HK-2 (cell line): ENCODE measurements around the gene VAV3.
"Not testable (repeated sequence)": the region's sequence is repeated elsewhere in the genome, so short reads cannot be mapped to it uniquely, and the experiment has no call there.

ENCODE experiments used
- DNase-seq: peaks from one replicate; pipeline ENCODE4 v3.0.0-alpha.2; 2018; ENCODE audit not compliant: unreplicated experiment

VAV3 gene

GRCh38 chr1:107894605-107895004 lies 70.4 kb downstream of the VAV3 start:
- DNase-seq, result no peak

GRCh38 chr1:107893350-107893749 lies 71.6 kb downstream of the VAV3 start:
- DNase-seq, result not testable (repeated sequence)

- DNase-seq, result no peak
These were observed 75.5 kb downstream of the VAV3 start for GRCh38 chr1:107889524-107889923.

- DNase-seq, result no peak
These were observed 81.4 kb downstream of the VAV3 start for GRCh38 chr1:107883562-107883961.

- no peak for DNase-seq
These were observed 85.1 kb downstream of the VAV3 start for GRCh38 chr1:107879927-107880326.

- no peak for DNase-seq
These were observed 85.6 kb downstream of the VAV3 start for GRCh38 chr1:107879346-107879745.

- no peak for DNase-seq
These were observed 87.2 kb downstream of the VAV3 start for GRCh38 chr1:107877745-107878144.

- DNase-seq, result no peak
These were observed 87.9 kb downstream of the VAV3 start for GRCh38 chr1:107877092-107877491.

- no peak for DNase-seq
These were observed 89.3 kb downstream of the VAV3 start for GRCh38 chr1:107875689-107876088.

- no peak for DNase-seq
These were observed 90.8 kb downstream of the VAV3 start for GRCh38 chr1:107874221-107874620.

GRCh38 chr1:107871687-107872395 lies 93.1 kb downstream of the VAV3 start:
- no peak for DNase-seq

GRCh38 chr1:107871259-107871658 lies 93.7 kb downstream of the VAV3 start:
- DNase-seq, result no peak

- DNase-seq, result peak; percentile 6
These were observed 94.3 kb downstream of the VAV3 start for GRCh38 chr1:107870696-107871095.

- no peak for DNase-seq
These were observed 97.1 kb downstream of the VAV3 start for GRCh38 chr1:107867897-107868296.

- DNase-seq, result no peak
These were observed 97.6 kb downstream of the VAV3 start for GRCh38 chr1:107867422-107867821.

GRCh38 chr1:107866870-107867269 lies 98.1 kb downstream of the VAV3 start:
- DNase-seq, result no peak

GRCh38 chr1:107865627-107866026 lies 99.4 kb downstream of the VAV3 start:
- no peak for DNase-seq

- no peak for DNase-seq
These were observed 101.6 kb downstream of the VAV3 start for GRCh38 chr1:107863342-107863741.

GRCh38 chr1:107862064-107862463 lies 102.9 kb downstream of the VAV3 start:
- DNase-seq, result no peak

- no peak for DNase-seq
These were observed 106.7 kb downstream of the VAV3 start for GRCh38 chr1:107858323-107858722.

- DNase-seq, result no peak
These were observed 113.6 kb downstream of the VAV3 start for GRCh38 chr1:107851418-107851817.

- DNase-seq, result not testable (repeated sequence)
These were observed 120.3 kb downstream of the VAV3 start for GRCh38 chr1:107844541-107845194.

GRCh38 chr1:107843989-107844388 lies 121.0 kb downstream of the VAV3 start:
- no peak for DNase-seq

- DNase-seq, result no peak
These were observed 122.7 kb downstream of the VAV3 start for GRCh38 chr1:107842241-107842640.
